HEK293 (cell line): ENCODE measurements around the gene PYY.

ENCODE experiments used
- ATF2 ChIP-seq: fragments of 450-650 bp; formaldehyde crosslinking; IDR thresholded peaks from 2 replicates; pipeline ENCODE4 v1.5.1; 2016; ENCODE audit warnings: missing biosample characterization, missing genetic modification characterization, low read depth
- CTCF ChIP-seq: fragments of 450-650 bp; formaldehyde crosslinking; IDR thresholded peaks from 2 replicates; pipeline ENCODE4 v1.5.1; 2016; ENCODE audit warnings: missing biosample characterization, missing genetic modification characterization
- TCF7L2 ChIP-seq: IDR thresholded peaks from 2 replicates; pipeline ENCODE4 v1.6.1; 2011; ENCODE audit warnings: low read depth, mild to moderate bottlenecking, inconsistent platforms, low read length, moderate library complexity, borderline replicate concordance
- ZBTB10 ChIP-seq: fragments of 450-650 bp; formaldehyde crosslinking; IDR thresholded peaks from 2 replicates; pipeline ENCODE4 v1.5.1; 2016; ENCODE audit warnings: missing biosample characterization, missing genetic modification characterization
- ZNF24 ChIP-seq: fragments of 450-650 bp; formaldehyde crosslinking; IDR thresholded peaks from 2 replicates; pipeline ENCODE4 v1.5.1; 2016; ENCODE audit warnings: missing biosample characterization, missing genetic modification characterization
- TF ChIP-seq, protein P1 (sequence below): IDR thresholded peaks from 2 replicates; pipeline ENCODE4 v1.6.1; 2011; ENCODE audit warnings: mild to moderate bottlenecking, low read depth, low read length, borderline replicate concordance

- TF ChIP-seq ZBTB10 (tag by site-specific recombination) (no peak), ZNF24 (tag by site-specific recombination) (no peak), CTCF (tag by site-specific recombination) (no peak), ATF2 (tag by site-specific recombination) (no peak), TCF7L2 (no peak)
- TF ChIP-seq, protein P1, sequence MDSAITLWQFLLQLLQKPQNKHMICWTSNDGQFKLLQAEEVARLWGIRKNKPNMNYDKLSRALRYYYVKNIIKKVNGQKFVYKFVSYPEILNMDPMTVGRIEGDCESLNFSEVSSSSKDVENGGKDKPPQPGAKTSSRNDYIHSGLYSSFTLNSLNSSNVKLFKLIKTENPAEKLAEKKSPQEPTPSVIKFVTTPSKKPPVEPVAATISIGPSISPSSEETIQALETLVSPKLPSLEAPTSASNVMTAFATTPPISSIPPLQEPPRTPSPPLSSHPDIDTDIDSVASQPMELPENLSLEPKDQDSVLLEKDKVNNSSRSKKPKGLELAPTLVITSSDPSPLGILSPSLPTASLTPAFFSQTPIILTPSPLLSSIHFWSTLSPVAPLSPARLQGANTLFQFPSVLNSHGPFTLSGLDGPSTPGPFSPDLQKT = no peak
Observed at GRCh38 chr17:43956222-43956621, 2.5 kb upstream of the PYY start.
